Measurements from ENCODE around the gene NTM.

Gene NTM

DNA sequence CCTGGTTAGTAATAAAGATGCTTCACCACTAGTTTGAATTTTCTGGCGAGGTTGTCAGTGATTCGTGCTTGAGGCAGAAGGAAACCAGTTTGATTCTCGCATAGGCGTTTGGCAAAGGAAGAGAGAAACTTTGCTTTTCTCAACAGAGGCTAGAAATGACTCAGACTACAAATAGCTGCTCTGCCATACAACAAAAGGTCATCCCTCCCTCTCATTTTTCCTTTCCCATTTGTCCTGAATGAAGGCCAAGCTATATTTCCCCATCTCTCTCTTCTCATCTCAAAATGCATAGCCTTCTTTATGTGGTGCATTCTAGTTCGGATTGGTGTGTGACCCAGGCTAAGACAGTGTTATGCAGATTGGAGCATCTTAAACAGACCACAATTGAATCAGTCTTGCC lies 741.4 kb downstream of the NTM start:
- DNase-seq = no peak

DNA sequence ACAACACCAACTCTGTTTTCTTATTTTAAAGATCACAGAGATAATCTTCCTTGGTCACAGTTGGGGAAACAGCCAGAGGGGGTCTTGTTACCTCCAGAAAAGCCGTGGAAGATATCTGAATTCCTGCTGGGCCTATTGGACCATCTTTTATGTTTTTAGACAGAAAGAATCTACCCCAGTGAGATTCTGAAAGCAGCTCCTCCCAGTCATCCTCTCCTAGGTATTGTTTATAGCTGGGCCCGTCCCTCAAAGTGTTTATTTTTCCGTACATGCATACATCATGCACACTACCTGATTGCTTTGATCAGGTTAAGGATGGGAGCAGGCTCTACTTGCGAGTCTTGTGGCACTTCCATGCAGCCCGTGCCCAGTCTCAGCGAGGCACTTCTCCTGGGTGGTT lies 742.4 kb downstream of the NTM start:
- no peak for DNase-seq

GRCh38 chr11:132114185-132114584 lies 743.8 kb downstream of the NTM start:
- DNase-seq = peak; percentile 66

DNA sequence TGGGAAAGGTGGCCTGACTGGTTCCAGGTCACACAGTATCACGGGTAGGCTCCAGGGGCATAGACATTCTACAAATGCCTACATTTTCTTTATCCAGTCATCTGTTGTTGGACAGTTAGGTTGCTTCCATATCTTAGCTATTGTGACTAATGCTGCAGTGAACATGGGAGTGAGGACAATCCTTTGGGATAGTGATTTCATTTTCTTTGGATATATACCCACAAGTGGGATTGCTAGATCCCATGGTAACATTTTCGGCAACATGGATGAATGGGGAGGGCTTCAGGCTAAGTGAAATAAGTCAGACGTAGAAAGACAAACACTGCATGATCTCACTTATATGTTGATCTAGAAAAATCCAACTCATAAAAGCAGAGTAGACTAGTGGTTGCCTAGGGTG lies 744.3 kb downstream of the NTM start:
- no peak for DNase-seq

DNA sequence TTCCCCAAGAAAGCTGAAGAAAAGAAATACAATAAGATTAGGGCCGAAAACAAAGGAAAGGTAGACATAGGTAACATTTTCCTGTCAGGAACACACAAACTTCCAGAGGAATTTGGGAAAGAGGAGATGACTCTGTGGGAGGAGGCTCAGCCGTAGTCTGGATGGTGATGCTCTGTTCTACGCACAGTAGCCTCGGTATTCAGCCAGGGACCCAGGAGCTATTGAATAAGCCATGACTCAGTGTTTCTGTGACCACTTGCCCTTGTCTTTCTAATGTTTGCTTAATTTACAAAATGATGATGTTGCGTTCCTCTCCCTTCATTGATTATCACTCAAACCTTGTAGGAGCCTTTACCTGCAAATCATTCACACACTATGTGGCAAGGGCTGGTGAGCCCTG lies 745.0 kb downstream of the NTM start:
- DNase-seq = no peak

DNA sequence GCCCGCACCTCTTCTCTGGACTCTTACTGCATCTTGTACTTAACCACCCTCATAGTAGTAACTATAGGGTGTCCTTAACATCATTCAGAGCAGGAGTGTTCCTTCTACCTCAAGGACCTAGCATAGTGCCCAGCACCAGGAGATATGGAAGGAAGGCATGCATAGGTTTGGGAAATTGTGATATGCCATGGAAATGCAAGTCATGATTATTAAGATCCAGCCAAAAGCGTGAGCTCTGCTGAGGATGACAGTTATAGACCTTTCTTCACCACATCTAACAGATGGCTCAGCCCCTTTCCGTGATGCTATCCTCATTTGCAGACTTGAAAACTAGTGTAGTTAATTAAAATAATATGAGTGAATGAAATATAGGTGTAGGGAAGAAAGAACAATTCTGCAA lies 746.1 kb downstream of the NTM start:
- no peak for DNase-seq

DNA sequence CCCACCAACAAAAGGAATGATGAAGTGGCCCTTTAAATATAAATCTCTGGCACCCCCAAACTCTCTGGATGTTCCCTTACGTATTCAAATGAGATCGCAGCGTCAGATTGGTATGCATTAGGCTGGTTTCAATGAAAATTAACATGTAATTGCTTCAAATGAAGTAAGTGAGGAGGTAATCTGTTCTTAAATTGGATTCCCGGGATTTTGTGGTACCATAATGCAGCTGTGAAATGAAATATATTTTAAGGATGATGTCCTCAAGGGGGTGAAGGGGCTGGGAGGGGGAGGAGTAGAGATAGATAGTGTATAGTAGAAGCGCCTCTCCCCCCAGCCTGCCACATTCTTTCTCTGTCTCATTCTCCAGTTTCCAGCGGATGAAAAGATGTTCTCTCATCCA lies 748.2 kb downstream of the NTM start:
- no peak for DNase-seq

GRCh38 chr11:132119573-132119972 lies 749.2 kb downstream of the NTM start:
- peak; percentile 48 for DNase-seq

GRCh38 chr11:132122735-132123134 lies 752.3 kb downstream of the NTM start:
- no peak for DNase-seq

DNA sequence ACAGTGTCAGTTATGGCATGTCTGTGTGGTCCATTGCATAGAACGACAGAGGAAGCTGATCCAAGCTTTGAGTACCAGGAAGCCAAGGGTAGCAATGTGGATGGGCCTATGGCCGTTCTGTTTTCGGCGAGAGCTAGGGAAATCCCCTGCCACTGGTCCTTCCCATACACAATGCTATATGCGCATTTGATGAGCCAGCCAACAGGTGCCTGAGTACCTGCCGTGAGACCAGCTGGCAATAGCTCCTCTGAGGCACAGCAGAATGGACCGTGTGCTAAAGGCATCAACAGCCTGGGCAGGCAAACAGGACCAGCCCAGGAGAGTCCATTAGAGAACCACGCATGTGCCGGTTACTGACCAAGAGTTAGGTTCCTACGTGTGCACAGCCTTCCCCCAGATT lies 753.0 kb downstream of the NTM start:
- DNase-seq = no peak

DNA sequence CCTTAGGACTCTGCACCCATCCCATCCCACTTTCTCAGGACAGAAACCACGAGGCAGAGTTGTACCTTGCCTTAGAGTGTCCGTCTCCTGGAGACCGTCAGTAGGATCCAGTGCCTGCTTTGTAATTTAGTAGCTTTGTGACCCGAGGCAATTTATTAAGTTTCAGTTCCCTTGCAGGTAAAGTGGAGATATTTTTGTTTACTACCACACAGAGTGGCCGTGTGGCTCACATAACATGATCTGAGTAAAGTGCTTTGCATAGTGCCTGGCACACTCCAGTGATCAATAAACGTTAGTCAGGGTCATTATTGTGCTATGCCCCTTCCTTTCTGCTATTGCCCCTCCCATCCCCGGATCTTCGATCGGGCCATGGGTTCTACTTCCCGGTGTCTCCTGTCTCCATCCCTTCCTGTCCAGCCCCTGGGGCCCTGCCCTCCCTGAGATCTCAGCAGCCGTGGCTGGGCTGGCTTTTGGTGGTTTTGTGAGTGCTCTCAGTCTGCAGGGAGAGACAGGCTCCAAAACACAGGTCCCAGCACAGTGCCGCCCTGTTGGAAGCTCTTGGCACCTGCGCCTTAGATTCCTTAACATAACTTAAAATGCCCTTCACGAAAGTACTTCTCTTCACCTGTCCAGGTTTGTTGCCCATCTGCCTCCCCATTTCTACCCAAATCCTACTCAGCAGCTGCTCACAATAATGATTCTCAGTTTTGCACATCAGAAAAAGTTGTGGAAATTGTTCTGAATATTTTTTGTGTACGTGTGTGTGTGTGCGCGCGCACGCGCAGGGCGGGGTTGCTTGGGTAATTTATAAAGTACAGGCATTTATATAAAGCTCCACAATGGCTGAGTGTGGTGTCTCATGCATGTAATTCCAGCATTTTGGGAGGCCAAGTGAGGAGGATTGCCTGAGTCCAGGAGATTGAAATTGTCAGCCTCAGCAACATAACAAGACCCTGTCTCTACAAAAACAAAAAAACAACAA lies 753.7 kb downstream of the NTM start:
- no peak for DNase-seq

DNA sequence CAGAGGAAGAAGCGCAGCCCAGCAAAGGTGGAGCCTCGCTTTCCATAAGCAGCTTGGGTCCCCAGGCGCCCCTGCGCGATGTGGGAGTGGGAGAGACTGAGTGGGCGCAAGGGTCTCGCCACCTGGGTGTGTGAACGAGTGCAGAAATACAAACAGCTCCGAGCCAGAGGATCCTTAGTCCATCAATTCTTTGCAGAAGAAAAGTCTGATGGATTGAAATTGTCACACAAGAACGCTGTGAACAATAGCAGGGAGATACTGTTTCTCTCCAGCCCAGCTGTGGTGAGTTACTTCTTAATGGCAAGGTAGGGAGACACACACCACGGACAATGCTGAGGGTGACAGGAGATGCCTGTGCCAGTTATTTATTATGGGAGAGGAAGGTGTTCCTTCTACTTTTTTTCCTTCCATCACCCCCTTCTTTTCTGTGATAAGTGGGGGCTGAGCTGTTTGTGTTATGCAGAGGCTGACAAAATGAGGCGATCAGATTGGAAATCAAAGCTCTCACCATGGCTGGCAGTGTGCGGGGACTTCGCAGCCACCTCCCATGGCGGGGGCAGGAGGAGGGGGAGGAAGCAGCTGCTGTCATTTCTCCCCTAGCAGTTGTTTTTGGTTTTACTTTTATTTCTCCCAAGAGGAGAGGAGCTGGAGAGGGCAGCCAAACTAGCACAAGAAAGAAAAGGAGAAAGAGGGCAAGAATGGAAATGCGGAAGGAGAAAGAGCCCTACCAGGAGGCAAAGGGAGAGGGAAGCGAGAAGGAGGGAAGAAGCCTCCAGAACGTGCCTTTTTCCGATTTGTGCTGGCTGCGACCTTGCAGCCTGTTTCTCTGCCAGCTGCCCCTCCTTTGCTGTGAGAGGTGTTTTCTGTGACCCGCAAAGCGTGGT lies 755.8 kb downstream of the NTM start:
- DNase-seq = peak; percentile 59

GRCh38 chr11:132126973-132127899 lies 756.8 kb downstream of the NTM start:
- peak; percentile 88 for DNase-seq

GRCh38 chr11:132127900-132128288 lies 757.5 kb downstream of the NTM start:
- no peak for DNase-seq

GRCh38 chr11:132131047-132131446 lies 760.6 kb downstream of the NTM start:
- DNase-seq = peak; percentile 94

DNA sequence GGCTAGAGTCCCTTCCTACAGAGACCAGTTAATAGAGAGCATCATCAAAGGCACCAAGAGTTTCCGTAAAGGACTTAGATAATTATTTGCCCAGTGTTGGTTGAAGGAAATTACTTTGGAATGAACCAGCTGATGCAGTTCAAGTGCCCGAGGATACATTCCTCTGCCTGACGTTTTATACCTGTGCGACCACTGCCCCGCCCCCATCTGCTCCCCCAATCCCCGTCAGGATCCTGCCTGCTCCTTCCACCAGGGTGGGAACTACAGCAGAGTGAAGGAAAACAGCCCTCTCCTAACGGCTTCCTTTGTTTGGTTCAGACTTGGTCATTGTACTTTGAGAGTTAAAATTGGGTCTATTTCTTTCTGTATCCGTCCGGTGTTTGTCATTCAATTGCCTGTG lies 761.5 kb downstream of the NTM start:
- no peak for DNase-seq

GRCh38 chr11:132134322-132134721 lies 763.9 kb downstream of the NTM start:
- no peak for DNase-seq

DNA sequence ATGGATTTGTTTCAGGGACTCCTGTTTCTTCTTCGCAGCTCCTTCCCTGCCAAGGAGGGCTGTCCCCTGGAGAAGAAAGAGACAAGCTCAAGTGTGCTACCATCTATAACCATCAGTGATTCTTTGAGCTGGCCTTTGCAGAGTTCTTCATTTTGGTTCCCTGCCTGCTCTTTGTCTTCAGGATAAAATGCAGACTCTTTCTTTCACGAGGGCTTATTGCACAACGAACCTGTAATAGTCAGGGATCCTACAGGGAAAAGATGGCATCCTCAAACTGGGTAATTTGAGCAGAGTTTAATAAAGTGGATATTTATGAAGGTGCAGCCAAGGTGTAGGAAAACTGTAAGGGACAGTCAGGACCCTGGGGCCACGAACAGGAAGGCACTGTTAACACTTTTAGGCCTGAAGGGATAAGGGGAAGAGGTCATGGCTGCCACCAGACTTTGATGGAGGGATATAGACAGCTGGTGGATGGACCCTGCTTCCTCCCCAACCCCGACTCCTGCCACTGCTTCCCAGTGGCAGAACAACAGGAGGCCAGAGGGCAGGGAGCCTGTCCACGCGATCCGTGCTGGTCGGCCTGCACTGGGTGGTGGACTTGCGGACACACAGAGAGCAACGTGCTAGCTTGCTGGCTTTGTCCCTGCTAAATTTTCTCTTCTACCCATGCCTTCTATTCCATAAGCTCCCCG lies 767.0 kb downstream of the NTM start:
- no peak for DNase-seq

- peak; percentile 24 for DNase-seq
These were observed 767.5 kb downstream of the NTM start for GRCh38 chr11:132137981-132138313.

DNA sequence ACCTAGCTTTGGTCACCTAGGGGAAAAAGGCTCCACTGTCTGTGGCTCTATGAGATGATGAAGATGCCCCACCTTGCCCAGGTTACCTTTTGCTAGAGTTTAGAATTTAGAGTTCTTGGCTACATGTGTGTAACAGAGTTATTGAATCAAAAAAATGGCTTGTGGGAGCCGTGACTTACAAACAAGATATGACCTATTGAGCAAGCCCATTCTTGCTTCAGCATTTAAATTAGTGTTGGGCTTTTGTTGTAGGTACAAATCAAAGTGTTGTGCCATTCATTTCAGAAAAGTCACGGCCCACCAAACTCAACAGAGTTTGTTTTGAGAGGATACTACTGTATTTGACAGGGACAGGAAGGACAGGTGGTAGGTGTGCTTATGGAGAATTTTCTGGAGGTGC lies 768.8 kb downstream of the NTM start:
- no peak for DNase-seq

GRCh38 chr11:132140056-132140455 lies 769.6 kb downstream of the NTM start:
- DNase-seq = no peak

DNA sequence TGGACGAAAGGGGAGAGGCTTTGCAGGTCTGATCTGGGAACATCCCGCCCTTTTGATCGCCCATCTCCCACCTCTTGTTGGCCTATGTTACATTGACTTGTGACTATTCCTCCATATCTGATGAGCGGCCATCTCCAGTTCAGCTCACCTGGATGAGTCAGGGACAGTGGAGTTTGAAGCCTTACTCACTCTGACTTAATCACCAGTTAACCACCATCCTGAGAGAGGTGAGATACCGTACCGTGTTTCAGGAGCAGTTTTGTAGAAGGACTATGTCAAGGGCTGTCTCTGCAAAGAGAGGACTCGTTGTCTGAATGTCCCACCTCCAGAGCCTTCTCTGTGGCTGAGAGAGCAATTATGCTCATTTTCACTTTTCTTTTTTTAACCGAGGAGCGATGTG lies 771.7 kb downstream of the NTM start:
- DNase-seq = no peak

Data from NCI-H1092 (cell line).